Adrenal gland (tissue), 12 donors: Measurements from ENCODE around the gene RASGEF1C. TPM values are rescaled to one million over a fixed set of nuclear protein-coding genes. Genes with fewer than 3 reads are reported as not detected.

Experiments used
- DNase-seq, 7 donors: peaks; one replicate each; pipeline ENCODE4 v3.0.0-alpha.2; 2019 to 2020
- H3K27ac ChIP-seq, 5 donors: fragments of 200-600 bp; sonication (generic) in 4 of 5; 1 replicate in 3 of 5; 2 replicates in 2 of 5; pipeline versions ENCODE4 v1.5.1 to v1.8.0; 2016 to 2020; ENCODE audit warnings: mild to moderate bottlenecking in 1 of 5
- H3K27me3 ChIP-seq: fragments of 200-600 bp; 2 replicates; pipeline ENCODE4 v1.8.0; 2021
- H3K36me3 ChIP-seq, 2 donors: fragments of 200-600 bp; replicated peaks in 1 of 2; 1 replicate in 1 of 2; 2 replicates in 1 of 2; pipeline versions ENCODE4 v1.5.1 to v1.8.0; 2018 to 2022
- H3K4me1 ChIP-seq, 2 donors: fragments of 200-600 bp; replicated peaks in 1 of 2; 1 replicate in 1 of 2; 2 replicates in 1 of 2; pipeline versions ENCODE4 v1.5.1 to v1.8.0; 2018 to 2021
- H3K4me3 ChIP-seq, 4 donors: fragments of 200-600 bp; sonication (generic) in 3 of 4; one replicate each; pipeline ENCODE4 v1.5.1; 2016 to 2018
- H3K9me3 ChIP-seq, 3 donors: fragments of 200-600 bp; sonication (generic) in 1 of 3; replicated peaks in 1 of 3; 1 replicate in 2 of 3; 2 replicates in 1 of 3; pipeline versions ENCODE4 v1.5.1 to v1.8.0; 2016 to 2021
- POLR2A ChIP-seq, 2 donors: fragments of 450-650 bp; IDR thresholded peaks; one replicate each; pipeline ENCODE4 v1.6.1; 2017; ENCODE audit warnings: antibody characterized with exemption in 2 of 2, mild to moderate bottlenecking in 2 of 2, moderate library complexity in 1 of 2
- WGBS, 4 donors: extraction: QIAGEN DNeasy Blood & Tissue Kit in 2 of 4; methylation state at CpG; one replicate each; pipeline versions ENCODE4 v1.1.5 to v1.1.7; 2013 to 2017; 5-methylcytosine and 5-hydroxymethylcytosine counted together
- intact Hi-C, 2 donors: fragments of 100-400 bp; cut with DNase I; formaldehyde crosslinking; loops; one replicate each; pipeline versions ENCODE4 v1.14.1 to v1.15.0; 2022 to 2023
- polyA plus RNA-seq, 3 donors: library from polyadenylated mRNA; stranded (reverse); fragments of 200-250 nt in 2 of 3; fragments of 350-450 nt in 1 of 3; fragmentation: Illumina TruSeq in 1 of 3; extraction: RNeasy Lipid Tissue Mini Kit (QIAGEN cat#74804) in 1 of 3; gene quantifications; one replicate each; pipeline ENCODE4 v1.2.3, GENCODE V29; 2013 to 2014
- total RNA-seq, 9 donors: library from RNA; depleted of rRNA in 4 of 9; stranded (reverse); fragments of >200 nt in 4 of 9; fragments of 120-200 nt in 1 of 9; fragmentation: NEBNext Ultra II Directional in 1 of 9; extraction: Animal tissue kit (Norgen Biotek cat#: 25700) in 1 of 9; gene quantifications; one replicate each; pipeline versions ENCODE4 v1.1.0 to v1.2.4, GENCODE V29; 2013 to 2023
- TF ChIP-seq, protein P1 (sequence below), 6 experiments: fragments of 450-650 bp in 4 of 6; fragments of 200-600 bp in 2 of 6; sonication (generic) in 1 of 6; IDR thresholded peaks; 1 replicate in 5 of 6; 2 replicates in 1 of 6; pipeline versions ENCODE4 v1.5.1 to v1.8.0; 2016 to 2021; ENCODE audit warnings: antibody characterized with exemption in 6 of 6, mild to moderate bottlenecking in 2 of 6, moderate library complexity in 1 of 6
- donor health status: healthy with polysubstance abuse.
- donor health status: Bipolar disorder and iron deficiency.
- donor health status: DM: yes; HTN: yes; CAD: no.
- donor health status: DM: no; HTN: no; CAD: no.
- donor health status: DM: no; HTN: no; CAD: no.
- donor health status: DM: yes; HTN: yes; CAD: no.

Gene RASGEF1C
- total and polyA plus RNA-seq, 12 donors, result 0.15 to 1.9 (median 0.74) TPM; not detected in 6

GRCh38 chr5:180141068-180141660 lies 67.8 kb downstream of the RASGEF1C start:
- H3K4me1 ChIP-seq, result no peaks in the 10 kb centered on the region
- intact Hi-C loops, result no loop called here
- no peak overlapping the region for H3K4me3 ChIP-seq
- peaks cover 10% of the 10 kb centered on the region for H3K27me3 ChIP-seq
- no peak overlapping the region for H3K27ac ChIP-seq
- no peak for TF ChIP-seq POLR2A (IDR thresholded peaks at IDR 0.05)
- TF ChIP-seq, protein P1, sequence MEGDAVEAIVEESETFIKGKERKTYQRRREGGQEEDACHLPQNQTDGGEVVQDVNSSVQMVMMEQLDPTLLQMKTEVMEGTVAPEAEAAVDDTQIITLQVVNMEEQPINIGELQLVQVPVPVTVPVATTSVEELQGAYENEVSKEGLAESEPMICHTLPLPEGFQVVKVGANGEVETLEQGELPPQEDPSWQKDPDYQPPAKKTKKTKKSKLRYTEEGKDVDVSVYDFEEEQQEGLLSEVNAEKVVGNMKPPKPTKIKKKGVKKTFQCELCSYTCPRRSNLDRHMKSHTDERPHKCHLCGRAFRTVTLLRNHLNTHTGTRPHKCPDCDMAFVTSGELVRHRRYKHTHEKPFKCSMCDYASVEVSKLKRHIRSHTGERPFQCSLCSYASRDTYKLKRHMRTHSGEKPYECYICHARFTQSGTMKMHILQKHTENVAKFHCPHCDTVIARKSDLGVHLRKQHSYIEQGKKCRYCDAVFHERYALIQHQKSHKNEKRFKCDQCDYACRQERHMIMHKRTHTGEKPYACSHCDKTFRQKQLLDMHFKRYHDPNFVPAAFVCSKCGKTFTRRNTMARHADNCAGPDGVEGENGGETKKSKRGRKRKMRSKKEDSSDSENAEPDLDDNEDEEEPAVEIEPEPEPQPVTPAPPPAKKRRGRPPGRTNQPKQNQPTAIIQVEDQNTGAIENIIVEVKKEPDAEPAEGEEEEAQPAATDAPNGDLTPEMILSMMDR (IDR thresholded peaks at IDR 0.05), result no peak
- no peaks in the 10 kb centered on the region for H3K36me3 ChIP-seq
- WGBS, 4 donors, result 31 to 46% (median 39%) methylated on average over 14 of the region's 14 CpGs
- no peaks in the 10 kb centered on the region for H3K9me3 ChIP-seq
- DNase-seq, result peak in 1 of 7 donors; percentile 45

- Histone ChIP-seq H3K27me3 (peaks cover 10% of the 10 kb centered on the region), H3K4me1 (no peaks in the 10 kb centered on the region), H3K27ac (no peak overlapping the region), H3K9me3 (no peaks in the 10 kb centered on the region), H3K36me3 (no peaks in the 10 kb centered on the region), H3K4me3 (no peak overlapping the region)
- TF ChIP-seq POLR2A (IDR thresholded peaks at IDR 0.05), result no peak
- TF ChIP-seq, protein P1 (IDR thresholded peaks at IDR 0.05), result no peak
- 63 to 75% (median 71%) methylated on average over 5 to 9 of the region's 9 CpGs for WGBS, 4 donors
- intact Hi-C loops, result no loop called here
- peak in 1 of 7 donors; percentile 14 for DNase-seq
Measured at GRCh38 chr5:180140571-180140970, 68.4 kb downstream of the RASGEF1C start.

DNA sequence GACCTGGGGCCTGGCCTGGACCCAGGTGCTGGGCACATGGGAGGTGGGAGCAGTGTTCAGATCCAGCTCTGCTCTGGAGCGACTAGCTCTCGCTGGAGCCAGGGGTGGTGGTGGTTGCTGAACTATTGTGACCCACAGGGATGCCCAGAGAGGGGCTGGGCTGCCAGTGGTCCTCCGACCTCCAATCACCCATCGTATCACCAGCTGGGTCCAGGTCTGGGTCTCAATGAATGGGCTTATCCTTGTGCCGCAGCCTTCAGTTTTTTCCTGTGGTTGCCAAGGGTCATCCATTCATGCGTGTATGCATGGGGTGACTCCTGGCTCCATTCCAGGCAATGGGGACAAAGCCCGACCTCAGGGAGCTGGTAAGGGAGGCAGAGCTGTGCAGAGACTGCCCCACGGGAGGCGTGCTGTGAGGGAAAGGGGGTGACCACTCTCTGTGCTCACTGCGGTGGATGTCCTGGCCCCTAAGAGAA lies 68.9 kb downstream of the RASGEF1C start:
- Histone ChIP-seq H3K27ac (no peak overlapping the region), H3K4me1 (no peaks in the 10 kb centered on the region), H3K4me3 (no peak overlapping the region), H3K27me3 (peaks cover 10% of the 10 kb centered on the region), H3K36me3 (no peaks in the 10 kb centered on the region), H3K9me3 (no peaks in the 10 kb centered on the region)
- peak in 1 of 7 donors; percentile 42 for DNase-seq
- TF ChIP-seq, protein P1 (IDR thresholded peaks at IDR 0.05), result no peak
- no peak for TF ChIP-seq POLR2A (IDR thresholded peaks at IDR 0.05)
- intact Hi-C loops, result no loop called here
- WGBS, 4 donors, result 66 to 78% (median 68%) methylated on average over 4 to 10 of the region's 10 CpGs

GRCh38 chr5:180139731-180140055 lies 69.3 kb downstream of the RASGEF1C start:
- Histone ChIP-seq H3K36me3 (no peaks in the 10 kb centered on the region), H3K9me3 (no peaks in the 10 kb centered on the region), H3K4me3 (no peak overlapping the region), H3K27me3 (peaks cover 10% of the 10 kb centered on the region), H3K4me1 (no peaks in the 10 kb centered on the region), H3K27ac (no peak overlapping the region)
- 78 to 88% (median 82%) methylated on average over 6 of the region's 6 CpGs for WGBS, 4 donors
- no peak for TF ChIP-seq POLR2A (IDR thresholded peaks at IDR 0.05)
- TF ChIP-seq, protein P1 (IDR thresholded peaks at IDR 0.05), result no peak
- peak in 1 of 7 donors; percentile 20 for DNase-seq
- intact Hi-C loops, result loop anchor here in 1 of 2 donors (10.0 kb wide), 1 partner anchor 175 kb away; no protein-coding TSS in a partner anchor
